OCI-LY1 (cell line): ENCODE data around the gene SLC27A2.

Experiments
- EZH2 ChIP-seq: fragments of 200-600 bp; sonication (generic), shearing (Covaris generic); IDR thresholded peaks from 2 replicates; pipeline ENCODE4 v1.8.0; 2017; ENCODE audit warnings: borderline replicate concordance, mixed run types, mild to moderate bottlenecking, antibody characterized with exemption, low read length, moderate library complexity, mixed read lengths
- TF ChIP-seq, protein P1 (sequence below): fragments of 200-600 bp; sonication (generic), shearing (Covaris generic); IDR thresholded peaks from 2 replicates; pipeline ENCODE4 v1.5.1; 2017; ENCODE audit warnings: mild to moderate bottlenecking, antibody characterized with exemption, low read length, moderate library complexity, mixed read lengths

DNA sequence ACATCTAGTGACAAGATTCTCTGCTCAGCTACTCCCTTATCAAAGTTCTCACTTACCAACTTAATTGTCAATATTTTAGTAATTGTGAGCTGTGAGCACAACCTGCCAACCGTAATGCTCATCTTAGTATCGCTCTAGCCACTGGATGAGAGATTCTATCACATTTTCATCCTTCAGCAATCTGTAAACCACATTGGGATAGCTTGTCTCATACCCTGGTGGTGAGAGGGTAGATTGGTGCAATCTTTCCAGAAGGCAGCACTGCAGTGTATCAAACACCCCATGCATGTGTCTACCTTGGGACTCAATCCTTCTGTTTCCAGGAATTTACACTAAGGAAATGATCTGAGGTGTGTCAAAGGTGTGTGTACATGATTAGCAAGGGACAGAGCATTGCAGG is 44.1 kb upstream of the SLC27A2 start:
- TF ChIP-seq, protein P1, sequence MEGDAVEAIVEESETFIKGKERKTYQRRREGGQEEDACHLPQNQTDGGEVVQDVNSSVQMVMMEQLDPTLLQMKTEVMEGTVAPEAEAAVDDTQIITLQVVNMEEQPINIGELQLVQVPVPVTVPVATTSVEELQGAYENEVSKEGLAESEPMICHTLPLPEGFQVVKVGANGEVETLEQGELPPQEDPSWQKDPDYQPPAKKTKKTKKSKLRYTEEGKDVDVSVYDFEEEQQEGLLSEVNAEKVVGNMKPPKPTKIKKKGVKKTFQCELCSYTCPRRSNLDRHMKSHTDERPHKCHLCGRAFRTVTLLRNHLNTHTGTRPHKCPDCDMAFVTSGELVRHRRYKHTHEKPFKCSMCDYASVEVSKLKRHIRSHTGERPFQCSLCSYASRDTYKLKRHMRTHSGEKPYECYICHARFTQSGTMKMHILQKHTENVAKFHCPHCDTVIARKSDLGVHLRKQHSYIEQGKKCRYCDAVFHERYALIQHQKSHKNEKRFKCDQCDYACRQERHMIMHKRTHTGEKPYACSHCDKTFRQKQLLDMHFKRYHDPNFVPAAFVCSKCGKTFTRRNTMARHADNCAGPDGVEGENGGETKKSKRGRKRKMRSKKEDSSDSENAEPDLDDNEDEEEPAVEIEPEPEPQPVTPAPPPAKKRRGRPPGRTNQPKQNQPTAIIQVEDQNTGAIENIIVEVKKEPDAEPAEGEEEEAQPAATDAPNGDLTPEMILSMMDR = no peak
- no peak for TF ChIP-seq EZH2
